Measurements from ENCODE around the gene ASCC1.

ASCC1 gene

GRCh38 chr10:72065439-72066025 lies 150.5 kb downstream of the ASCC1 start:
- no peak for DNase-seq (ENCODE audit: low read depth)

GRCh38 chr10:72063703-72064391 lies 152.2 kb downstream of the ASCC1 start:
- DNase-seq (ENCODE audit: low read depth): no peak

GRCh38 chr10:72062832-72063702 lies 153.0 kb downstream of the ASCC1 start:
- DNase-seq (ENCODE audit: low read depth): no peak

GRCh38 chr10:72062382-72062781 lies 153.7 kb downstream of the ASCC1 start:
- DNase-seq (ENCODE audit: low read depth): no peak

- no peak for DNase-seq (ENCODE audit: low read depth)
Observed at GRCh38 chr10:72061930-72062329, 154.1 kb downstream of the ASCC1 start.

- DNase-seq (ENCODE audit: low read depth): no peak
Observed at GRCh38 chr10:72061491-72061890, 154.6 kb downstream of the ASCC1 start.

GRCh38 chr10:72059843-72060822 lies 155.9 kb downstream of the ASCC1 start:
- no peak for DNase-seq (ENCODE audit: low read depth)

- peak; percentile 50 for DNase-seq (ENCODE audit: low read depth)
Observed at GRCh38 chr10:72058989-72059842, 156.9 kb downstream of the ASCC1 start.

GRCh38 chr10:72058347-72058898 lies 157.7 kb downstream of the ASCC1 start:
- DNase-seq (ENCODE audit: low read depth): no peak

GRCh38 chr10:72056932-72057751 lies 158.9 kb downstream of the ASCC1 start:
- DNase-seq (ENCODE audit: low read depth): no peak

GRCh38 chr10:72056113-72056512 lies 160.0 kb downstream of the ASCC1 start:
- no peak for DNase-seq (ENCODE audit: low read depth)

- DNase-seq (ENCODE audit: low read depth): no peak
Observed at GRCh38 chr10:72053690-72054089, 162.4 kb downstream of the ASCC1 start.

- DNase-seq (ENCODE audit: low read depth): no peak
Observed at GRCh38 chr10:72050873-72051272, 165.2 kb downstream of the ASCC1 start.

- no peak for DNase-seq (ENCODE audit: low read depth)
Observed at GRCh38 chr10:72049969-72050781, 165.9 kb downstream of the ASCC1 start.

GRCh38 chr10:72049472-72049871 lies 166.6 kb downstream of the ASCC1 start:
- no peak for DNase-seq (ENCODE audit: low read depth)

- peak; percentile 76 for DNase-seq (ENCODE audit: low read depth)
Observed at GRCh38 chr10:72048450-72049124, 167.5 kb downstream of the ASCC1 start.

Data from stimulated activated CD8-positive, alpha-beta memory T cell treated with anti-CD3 and anti-CD28 coated beads, Interleukin-12 subunit alpha, Interleukin-12 subunit beta, amount 100 ng/mL, for 4 hours (primary cell).